Measurements from ENCODE around the gene CLIC5. TPM values are rescaled to one million over a fixed set of nuclear protein-coding genes. Genes with fewer than 3 reads are reported as not detected.

The CLIC5 gene
- polyA plus RNA-seq, 1 donor from 2014 or later, result 0.22 TPM

DNA sequence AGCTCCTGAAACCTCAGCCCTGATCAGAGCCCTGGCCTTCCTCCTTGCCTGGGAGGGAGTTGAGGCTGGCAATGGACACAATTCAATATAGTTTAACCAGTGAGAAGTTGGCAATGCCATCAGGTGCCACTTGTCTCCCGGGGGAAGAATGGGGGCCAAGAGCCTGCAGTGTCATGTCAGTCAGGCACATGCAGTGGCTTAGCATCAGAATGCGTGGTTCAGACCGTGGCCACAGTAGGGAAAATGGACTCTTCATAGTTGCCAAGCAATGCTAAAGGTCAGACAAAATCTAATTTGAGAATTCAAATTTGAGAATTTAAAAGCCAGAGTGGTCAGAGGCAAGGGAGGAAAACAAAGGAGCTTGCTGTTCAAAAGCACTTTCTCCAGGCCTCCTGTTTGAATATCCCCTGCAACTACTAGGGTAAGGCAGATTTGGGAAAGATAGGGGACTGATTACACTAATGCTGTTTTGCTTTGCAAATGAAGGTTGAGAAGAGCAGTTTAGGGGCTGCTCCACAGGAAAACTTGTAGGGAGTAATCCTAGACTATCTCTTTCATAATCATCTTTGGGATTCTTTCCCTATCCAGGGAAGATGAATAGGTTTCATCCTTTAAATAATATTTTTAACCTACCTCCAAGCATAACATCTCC lies 33.1 kb upstream of the CLIC5 start:
- no peak overlapping the region for H3K27ac ChIP-seq (ENCODE audit: low read length)
- no peaks in the 10 kb centered on the region for H3K9me3 ChIP-seq (ENCODE audit: low read length)
- H3K27me3 ChIP-seq (ENCODE audit: insufficient read depth, low read depth, low read length), result no peaks in the 10 kb centered on the region
- H3F3A ChIP-seq (ENCODE audit: insufficient read depth, low read length, poor library complexity, severe bottlenecking), result no peaks in the 10 kb centered on the region
- no peaks in the 10 kb centered on the region for H3K36me3 ChIP-seq (ENCODE audit: insufficient read depth, low read length)
- H3K9ac ChIP-seq (ENCODE audit: low read length), result no peak overlapping the region
- H3K79me2 ChIP-seq (replicated peaks; ENCODE audit: insufficient read depth, low read length), result no peaks in the 10 kb centered on the region
- no peak overlapping the region for H2AFZ ChIP-seq (ENCODE audit: low read depth, low read length)
- H3K4me3 ChIP-seq (ENCODE audit: low read length), result no peak overlapping the region
- TF ChIP-seq SMC3 (conservative IDR thresholded peaks at IDR 0.05; ENCODE audit: poor library complexity), result no peak
- TF ChIP-seq POLR2AphosphoS5 (IDR thresholded peaks at IDR 0.05), result no peak
- no peak for TF ChIP-seq EP300 (conservative IDR thresholded peaks at IDR 0.05; ENCODE audit: poor library complexity, severe bottlenecking)
- TF ChIP-seq MXI1 (conservative IDR thresholded peaks at IDR 0.05; ENCODE audit: poor library complexity, severe bottlenecking), result no peak
- TF ChIP-seq, protein P1, sequence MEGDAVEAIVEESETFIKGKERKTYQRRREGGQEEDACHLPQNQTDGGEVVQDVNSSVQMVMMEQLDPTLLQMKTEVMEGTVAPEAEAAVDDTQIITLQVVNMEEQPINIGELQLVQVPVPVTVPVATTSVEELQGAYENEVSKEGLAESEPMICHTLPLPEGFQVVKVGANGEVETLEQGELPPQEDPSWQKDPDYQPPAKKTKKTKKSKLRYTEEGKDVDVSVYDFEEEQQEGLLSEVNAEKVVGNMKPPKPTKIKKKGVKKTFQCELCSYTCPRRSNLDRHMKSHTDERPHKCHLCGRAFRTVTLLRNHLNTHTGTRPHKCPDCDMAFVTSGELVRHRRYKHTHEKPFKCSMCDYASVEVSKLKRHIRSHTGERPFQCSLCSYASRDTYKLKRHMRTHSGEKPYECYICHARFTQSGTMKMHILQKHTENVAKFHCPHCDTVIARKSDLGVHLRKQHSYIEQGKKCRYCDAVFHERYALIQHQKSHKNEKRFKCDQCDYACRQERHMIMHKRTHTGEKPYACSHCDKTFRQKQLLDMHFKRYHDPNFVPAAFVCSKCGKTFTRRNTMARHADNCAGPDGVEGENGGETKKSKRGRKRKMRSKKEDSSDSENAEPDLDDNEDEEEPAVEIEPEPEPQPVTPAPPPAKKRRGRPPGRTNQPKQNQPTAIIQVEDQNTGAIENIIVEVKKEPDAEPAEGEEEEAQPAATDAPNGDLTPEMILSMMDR (IDR thresholded peaks at IDR 0.05; ENCODE audit: poor library complexity, severe bottlenecking), result no peak
- no peak for TF ChIP-seq EZH2 (IDR thresholded peaks at IDR 0.05; ENCODE audit: borderline replicate concordance, insufficient read depth, low read length, poor library complexity, severe bottlenecking)
- no peak for TF ChIP-seq REST (IDR thresholded peaks at IDR 0.05; ENCODE audit: borderline replicate concordance)
- no peak for TF ChIP-seq TAF1 (IDR thresholded peaks at IDR 0.05; ENCODE audit: low read depth)
- TF ChIP-seq RAD21 (conservative IDR thresholded peaks at IDR 0.05), result no peak
- no peak overlapping the region for H3K4me2 ChIP-seq (ENCODE audit: low read length)
- H4K20me1 ChIP-seq (ENCODE audit: insufficient read depth), result no peaks in the 10 kb centered on the region
- H3K9me2 ChIP-seq (ENCODE audit: insufficient read depth, low read length), result no peaks in the 10 kb centered on the region

GRCh38 chr6:46046558-46047174 lies 31.0 kb upstream of the CLIC5 start:
- Histone ChIP-seq H3K4me2 (ENCODE audit: low read length) (no peak overlapping the region), H3K9ac (ENCODE audit: low read length) (no peak overlapping the region), H3K36me3 (ENCODE audit: insufficient read depth, low read length) (no peaks in the 10 kb centered on the region), H3K79me2 (replicated peaks; ENCODE audit: insufficient read depth, low read length) (no peaks in the 10 kb centered on the region), H3K27me3 (ENCODE audit: insufficient read depth, low read depth, low read length) (no peaks in the 10 kb centered on the region), H4K20me1 (ENCODE audit: insufficient read depth) (no peaks in the 10 kb centered on the region), H3K9me3 (ENCODE audit: low read length) (no peaks in the 10 kb centered on the region), H2AFZ (ENCODE audit: low read depth, low read length) (no peak overlapping the region), H3F3A (ENCODE audit: insufficient read depth, low read length, poor library complexity, severe bottlenecking) (no peaks in the 10 kb centered on the region), H3K9me2 (ENCODE audit: insufficient read depth, low read length) (no peaks in the 10 kb centered on the region), H3K4me3 (ENCODE audit: low read length) (no peak overlapping the region), H3K27ac (ENCODE audit: low read length) (no peak overlapping the region)
- TF ChIP-seq MXI1 (conservative IDR thresholded peaks at IDR 0.05; ENCODE audit: poor library complexity, severe bottlenecking), result no peak
- no peak for TF ChIP-seq RAD21 (conservative IDR thresholded peaks at IDR 0.05)
- TF ChIP-seq REST (IDR thresholded peaks at IDR 0.05; ENCODE audit: borderline replicate concordance), result no peak
- TF ChIP-seq POLR2AphosphoS5 (IDR thresholded peaks at IDR 0.05), result no peak
- no peak for TF ChIP-seq EP300 (conservative IDR thresholded peaks at IDR 0.05; ENCODE audit: poor library complexity, severe bottlenecking)
- no peak for TF ChIP-seq EZH2 (IDR thresholded peaks at IDR 0.05; ENCODE audit: borderline replicate concordance, insufficient read depth, low read length, poor library complexity, severe bottlenecking)
- TF ChIP-seq SMC3 (conservative IDR thresholded peaks at IDR 0.05; ENCODE audit: poor library complexity), result no peak
- no peak for TF ChIP-seq TAF1 (IDR thresholded peaks at IDR 0.05; ENCODE audit: low read depth)
- TF ChIP-seq, protein P1 (IDR thresholded peaks at IDR 0.05; ENCODE audit: poor library complexity, severe bottlenecking), result no peak
